ENCODE data around the gene PIK3C2B.

Gene PIK3C2B

GRCh38 chr1:204459706-204460105 lies 34.9 kb downstream of the PIK3C2B start:
- no peak for DNase-seq

GRCh38 chr1:204457666-204458065 lies 36.9 kb downstream of the PIK3C2B start:
- DNase-seq, result no peak

GRCh38 chr1:204456826-204457442 lies 37.7 kb downstream of the PIK3C2B start:
- no peak for DNase-seq

GRCh38 chr1:204455831-204456145 lies 38.8 kb downstream of the PIK3C2B start:
- no peak for DNase-seq

GRCh38 chr1:204455063-204455830 lies 39.4 kb downstream of the PIK3C2B start:
- no peak for DNase-seq

GRCh38 chr1:204454476-204454875 lies 40.1 kb downstream of the PIK3C2B start:
- DNase-seq, result no peak

- DNase-seq, result no peak
Measured at GRCh38 chr1:204453141-204453772, 41.3 kb downstream of the PIK3C2B start.

- DNase-seq, result no peak
Measured at GRCh38 chr1:204451352-204452124, 43.1 kb downstream of the PIK3C2B start.

- DNase-seq, result no peak
Measured at GRCh38 chr1:204450461-204451257, 43.9 kb downstream of the PIK3C2B start.

GRCh38 chr1:204449678-204450280 lies 44.8 kb downstream of the PIK3C2B start:
- DNase-seq, result peak; percentile 2

GRCh38 chr1:204448991-204449677 lies 45.5 kb downstream of the PIK3C2B start:
- DNase-seq, result no peak

GRCh38 chr1:204448344-204448964 lies 46.2 kb downstream of the PIK3C2B start:
- no peak for DNase-seq

- DNase-seq, result no peak
Measured at GRCh38 chr1:204447736-204448135, 46.9 kb downstream of the PIK3C2B start.

- no peak for DNase-seq
Measured at GRCh38 chr1:204447190-204447589, 47.4 kb downstream of the PIK3C2B start.

GRCh38 chr1:204446413-204447111 lies 48.0 kb downstream of the PIK3C2B start:
- peak; percentile 86 for DNase-seq

- DNase-seq, result peak; percentile 12
Measured at GRCh38 chr1:204445860-204446412, 48.7 kb downstream of the PIK3C2B start.
